ENCODE data around the gene ZFHX3.

- TF ChIP-seq POLR2AphosphoS5 (IDR thresholded peaks at IDR 0.05) (no peak), CTCF (IDR thresholded peaks at IDR 0.05; ENCODE audit: poor library complexity, severe bottlenecking) (no peak), REST (IDR thresholded peaks at IDR 0.05; ENCODE audit: borderline replicate concordance) (no peak), RAD21 (conservative IDR thresholded peaks at IDR 0.05) (no peak)
These were observed 48.6 kb upstream of the ZFHX3 start for GRCh38 chr16:73096510-73096909.

Data from neural cell (in vitro differentiated cells).